Ureter (tissue), 1 donor: ENCODE results near the gene EMX2. TPM values are rescaled to one million over a fixed set of nuclear protein-coding genes. Genes with fewer than 3 reads are reported as not detected.
A peak's percentile ranks its signal among the peaks of the same experiment; 100 is the strongest.

Source experiments
- DNase-seq: peaks from one replicate; pipeline ENCODE4 v3.0.0-alpha.2; 2020; ENCODE audit warnings: low spot score
- total RNA-seq: library from RNA; stranded (reverse); gene quantifications from one replicate; pipeline ENCODE4 v1.2.4, GENCODE V29; 2023
- donor health status: DM: yes; HTN: yes; CAD: no.

EMX2 gene
- total RNA-seq, 1 donor from 2014 or later, result 46.1 TPM

DNA sequence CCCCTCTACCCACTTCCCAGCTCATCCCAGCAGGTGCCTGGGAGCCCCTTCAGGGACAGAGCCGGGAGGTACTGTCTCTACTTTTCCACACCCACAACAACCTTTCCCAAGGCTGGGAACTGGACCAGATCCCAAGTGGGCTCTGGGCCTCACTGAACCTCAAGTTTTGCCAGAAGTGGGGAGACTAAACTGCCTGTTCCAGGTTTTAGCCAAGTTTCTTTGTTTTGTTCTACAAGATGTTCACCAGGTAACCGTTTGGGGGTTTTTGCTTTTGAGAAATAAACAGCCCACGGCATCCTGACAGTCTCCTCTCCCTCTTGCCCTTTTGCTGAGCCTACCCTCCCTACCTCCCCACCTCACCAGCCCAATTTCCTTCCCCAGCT, 10.6 kb upstream of the EMX2 start:
- DNase-seq, result no peak

DNA sequence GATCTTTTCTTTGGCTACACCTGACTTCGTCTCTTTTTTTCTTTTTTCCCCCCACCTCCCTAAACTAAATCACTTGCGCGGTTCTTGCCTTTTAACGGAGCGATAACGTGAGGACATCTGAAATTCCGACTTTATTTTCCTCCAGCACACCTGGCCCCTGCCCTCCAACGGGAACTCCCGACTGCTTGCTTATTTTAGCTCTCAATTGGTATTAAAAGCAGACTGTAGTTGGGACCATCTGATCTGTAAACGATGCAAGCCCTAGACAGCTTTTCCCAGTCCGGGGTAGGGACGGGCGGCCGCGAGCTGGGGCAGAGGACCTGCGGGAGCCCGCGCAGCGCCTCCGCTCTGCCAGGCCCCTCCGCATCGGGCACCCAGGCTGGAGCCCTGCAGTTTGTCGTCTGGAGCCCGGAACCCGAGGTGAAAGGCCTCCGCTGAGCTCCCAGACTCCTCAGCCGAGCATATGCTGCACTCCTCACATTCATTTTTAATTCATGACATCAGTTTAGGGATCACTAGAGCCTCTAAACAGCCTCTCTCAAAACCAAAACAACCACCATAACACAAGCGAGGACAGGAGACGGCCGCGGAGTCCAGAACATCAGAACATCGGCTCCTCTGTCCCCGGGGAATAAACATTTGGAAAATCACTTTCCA, 10.0 kb upstream of the EMX2 start:
- no peak for DNase-seq

DNA sequence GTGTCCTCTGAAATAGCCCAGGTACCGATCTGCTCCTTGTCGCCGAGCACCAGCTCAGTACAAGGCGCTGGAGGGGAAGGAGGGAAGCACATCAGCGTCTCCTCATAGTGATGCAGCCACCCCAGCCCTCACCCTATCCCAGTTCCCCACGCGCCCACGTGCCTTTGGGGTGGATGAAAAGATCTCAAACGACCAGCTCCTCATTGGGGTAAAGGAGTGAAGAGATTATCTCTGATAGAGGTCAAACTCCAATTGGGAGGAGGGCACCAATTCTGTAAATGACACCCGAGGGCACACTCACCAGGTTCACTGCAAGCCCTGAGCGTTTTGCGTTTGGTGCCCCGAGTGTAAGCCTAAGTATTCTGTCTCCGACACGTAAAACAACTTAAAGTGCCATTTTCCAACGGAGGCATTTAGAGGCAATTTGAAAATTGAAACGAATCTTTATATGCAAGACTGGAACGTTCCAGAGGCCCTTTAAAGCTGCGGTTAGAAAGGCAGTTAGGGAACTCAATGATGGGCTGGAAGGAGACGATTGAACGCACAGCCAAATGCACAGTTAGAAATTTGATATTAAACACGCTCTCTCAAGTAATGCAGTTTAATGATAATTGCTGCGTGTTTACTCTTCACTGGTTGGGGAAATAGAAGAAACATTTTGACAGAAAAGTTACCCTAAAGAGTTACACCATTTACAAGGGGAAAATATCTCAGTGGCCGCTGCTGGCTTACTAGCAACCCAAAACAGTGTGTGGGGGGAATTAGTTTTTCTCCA, 8.9 kb upstream of the EMX2 start:
- DNase-seq, result no peak

DNA sequence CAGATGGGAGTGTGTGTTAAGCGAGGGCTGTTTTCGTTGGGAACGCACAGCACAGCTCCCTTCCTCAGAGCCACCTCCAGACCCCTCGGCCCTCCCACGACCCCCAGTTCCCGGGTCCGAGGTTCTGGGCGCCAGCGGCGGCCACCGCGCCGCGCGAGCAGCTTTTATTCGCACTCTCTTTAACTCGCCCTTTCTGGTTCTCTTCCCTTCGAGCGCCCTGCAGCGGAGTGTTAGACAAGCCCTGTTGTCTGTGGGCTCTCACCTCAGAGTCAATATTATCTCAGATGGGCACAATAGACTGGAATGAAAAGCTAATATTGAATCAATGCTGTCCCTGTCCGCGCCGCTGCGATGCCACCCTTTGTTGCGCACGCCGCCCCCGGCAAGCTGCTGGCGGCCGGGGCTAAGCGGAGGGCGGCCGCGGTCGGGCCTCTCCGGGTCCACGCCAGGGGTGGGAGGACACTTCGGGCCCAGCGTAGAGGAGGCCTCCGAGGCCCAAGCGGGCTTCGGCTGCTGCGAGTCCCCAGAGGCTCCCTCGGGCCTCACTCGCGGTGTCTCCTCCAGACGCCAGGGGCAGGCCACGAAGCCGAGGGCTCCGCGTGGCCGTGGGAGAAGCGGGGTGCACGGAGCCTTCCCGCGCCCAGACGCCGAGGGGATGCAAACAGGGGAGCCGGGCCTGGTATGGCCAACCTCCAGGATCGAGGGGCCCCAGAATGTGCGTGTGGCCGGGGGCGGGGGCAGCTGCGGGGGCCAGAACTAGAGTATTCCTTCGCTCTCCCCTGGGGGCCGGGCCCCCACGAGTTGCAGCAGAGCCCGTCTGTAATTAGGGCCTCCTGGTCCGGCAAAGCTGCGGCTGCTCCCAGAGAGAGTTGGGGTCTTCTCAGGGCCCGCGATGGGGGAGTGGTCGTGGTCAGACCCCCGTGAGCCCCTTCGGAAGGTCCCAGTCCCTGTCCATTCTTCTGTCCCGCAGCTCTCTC, 7.9 kb upstream of the EMX2 start:
- DNase-seq, result no peak

DNA sequence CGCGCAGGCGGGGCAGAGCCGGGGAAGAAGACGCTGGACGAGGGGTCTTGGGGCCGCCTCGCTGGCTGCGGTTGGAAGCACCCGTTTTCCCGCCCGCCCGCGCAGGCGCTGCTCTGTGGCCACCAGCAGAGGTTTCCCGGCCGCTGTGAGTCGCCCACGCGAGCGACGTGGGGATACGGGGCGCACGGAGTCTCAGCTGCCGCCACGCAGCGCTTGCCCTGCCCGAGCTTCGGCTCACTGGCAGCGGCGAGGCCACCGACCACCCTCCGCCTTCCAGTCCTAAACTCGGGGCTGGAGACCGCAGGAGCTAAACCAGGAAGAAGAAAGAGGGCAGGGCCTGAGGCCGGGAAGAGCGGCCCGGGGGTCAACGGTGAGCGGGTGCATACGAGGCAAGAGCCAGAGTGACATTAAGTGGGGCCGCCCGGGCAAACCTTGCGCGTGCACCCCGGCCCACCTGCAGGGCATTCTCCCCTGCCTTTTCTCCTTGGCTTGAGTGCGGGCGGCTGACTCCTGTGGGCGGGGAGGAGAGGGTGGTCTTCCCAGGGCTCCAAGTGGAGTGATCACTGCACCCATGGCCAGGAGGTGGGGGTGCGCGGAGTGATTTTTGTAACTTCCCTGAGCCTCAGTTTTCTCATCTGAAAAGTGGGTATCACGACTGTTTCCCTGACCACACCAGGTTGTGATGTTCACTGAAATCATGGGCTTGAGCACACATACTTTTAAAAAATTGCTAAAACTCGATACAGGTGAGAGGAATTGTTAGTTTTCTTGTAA, 7.1 kb upstream of the EMX2 start:
- DNase-seq, result no peak

DNA sequence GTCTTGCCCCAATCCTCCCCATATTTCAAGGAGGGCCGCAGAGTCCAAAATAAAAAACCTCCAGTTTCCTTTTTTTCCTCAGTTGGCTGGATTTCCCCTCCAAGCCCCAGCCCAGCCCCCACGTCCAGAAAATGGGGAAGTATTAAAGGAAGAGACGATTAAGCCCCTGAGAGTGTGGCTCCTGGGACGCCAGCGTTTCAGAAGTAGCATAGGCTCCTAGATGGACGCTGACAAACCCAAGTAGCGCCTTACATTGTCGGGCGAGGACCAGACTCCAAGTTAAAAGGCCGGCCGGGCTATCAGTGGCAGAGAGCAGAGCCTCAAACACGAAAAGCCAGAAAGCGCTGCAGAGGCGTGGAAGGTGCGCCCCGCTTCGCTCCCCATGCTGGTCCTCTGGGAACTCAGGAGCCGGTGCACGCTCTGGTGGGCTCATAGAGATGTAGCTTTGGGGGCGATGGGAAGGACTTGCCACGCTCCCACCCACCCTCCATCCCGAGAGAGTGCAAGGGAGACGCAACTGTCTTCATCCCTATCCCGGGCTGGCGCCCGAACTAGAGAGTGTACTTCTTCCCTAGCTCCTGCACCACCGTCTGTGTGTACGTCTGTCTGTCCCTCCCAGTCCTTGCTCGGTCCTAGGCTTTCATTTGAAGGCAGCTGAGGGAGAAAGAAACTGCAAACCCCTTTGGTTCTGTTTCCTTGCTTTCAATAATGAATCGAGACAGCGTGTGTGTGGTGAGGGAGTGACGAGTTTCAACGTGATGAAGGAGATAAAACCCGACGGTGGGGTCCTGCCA, 6.3 kb upstream of the EMX2 start:
- no peak for DNase-seq

DNA sequence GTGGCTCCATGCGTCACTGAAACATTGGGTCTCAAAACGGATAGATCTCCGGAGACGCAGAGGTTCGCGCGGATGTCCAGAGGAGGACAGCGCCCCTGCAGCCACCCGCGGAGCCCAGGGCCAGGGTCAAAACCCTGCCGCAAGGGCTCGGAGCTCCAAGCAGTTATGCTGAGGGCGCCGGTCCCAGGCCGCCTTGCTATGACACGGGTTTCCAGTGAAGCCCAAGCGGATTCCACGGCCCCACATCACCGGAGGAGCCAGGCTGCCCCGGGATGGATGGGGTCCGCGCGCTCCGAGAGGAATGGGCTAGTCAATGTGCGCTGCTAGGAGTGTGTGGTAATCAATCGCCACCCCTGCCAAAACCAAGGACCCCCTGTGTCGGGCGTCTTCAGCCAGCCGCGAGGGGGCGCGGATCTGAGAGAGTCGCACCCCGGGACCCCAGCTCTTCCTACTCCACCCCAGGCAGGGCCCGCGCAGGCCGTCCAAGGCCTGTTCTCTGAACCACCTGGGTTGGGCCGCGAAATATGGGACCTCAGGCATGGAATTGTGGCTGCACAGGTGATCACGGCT, 5.6 kb upstream of the EMX2 start:
- no peak for DNase-seq

DNA sequence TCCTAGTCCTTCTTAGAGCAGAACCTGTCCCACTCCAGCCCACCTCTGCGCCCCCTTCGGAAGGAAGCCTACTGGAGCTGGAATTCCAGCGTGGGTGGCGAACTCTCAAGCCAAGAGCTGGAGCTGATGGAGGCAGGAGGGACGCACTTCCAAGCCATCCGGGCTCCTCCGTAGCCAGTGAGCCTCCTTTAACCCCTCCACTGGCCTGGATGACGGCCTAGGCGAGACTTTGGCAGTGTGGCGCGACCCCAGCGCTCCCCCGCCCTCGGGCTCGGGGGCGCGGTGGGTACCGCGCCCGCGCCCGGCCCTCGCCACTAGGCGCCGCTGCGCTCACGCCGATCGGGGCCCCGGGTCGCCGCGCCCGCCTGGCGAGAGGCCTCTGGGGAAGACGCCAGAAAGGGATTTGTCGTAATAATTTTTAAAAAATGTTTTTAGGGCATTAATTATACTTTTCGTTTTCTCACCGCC, 5.1 kb upstream of the EMX2 start:
- no peak for DNase-seq

DNA sequence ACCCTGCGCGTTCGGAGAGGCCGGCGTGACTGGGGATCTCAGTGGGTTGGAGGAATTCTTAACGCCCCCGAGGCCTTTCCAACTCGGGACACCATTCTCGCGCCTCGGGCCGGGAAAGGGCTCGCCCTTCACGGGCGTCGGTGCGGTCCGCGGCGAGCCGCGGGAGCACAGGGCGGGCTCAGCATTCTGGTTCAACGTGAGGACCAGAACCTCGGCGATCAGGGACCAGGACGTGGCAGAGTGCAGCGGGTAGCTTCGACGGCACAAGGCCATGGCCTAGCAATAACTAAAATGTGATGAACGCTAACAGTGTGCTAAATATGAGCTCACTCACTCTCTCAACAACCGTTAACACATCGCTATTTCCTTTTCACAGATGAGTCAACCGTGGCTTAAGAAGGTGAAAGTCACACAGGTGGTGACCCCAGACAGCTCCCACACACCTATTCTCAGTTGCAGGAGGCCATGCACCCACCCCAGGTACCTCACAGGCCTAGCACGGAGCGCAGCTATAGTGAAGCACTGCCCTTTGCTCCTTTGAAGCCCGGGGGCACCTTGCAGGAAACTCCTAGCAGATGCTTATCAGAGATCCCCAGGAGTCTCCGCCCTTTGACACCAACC, 4.5 kb upstream of the EMX2 start:
- DNase-seq, result no peak

DNA sequence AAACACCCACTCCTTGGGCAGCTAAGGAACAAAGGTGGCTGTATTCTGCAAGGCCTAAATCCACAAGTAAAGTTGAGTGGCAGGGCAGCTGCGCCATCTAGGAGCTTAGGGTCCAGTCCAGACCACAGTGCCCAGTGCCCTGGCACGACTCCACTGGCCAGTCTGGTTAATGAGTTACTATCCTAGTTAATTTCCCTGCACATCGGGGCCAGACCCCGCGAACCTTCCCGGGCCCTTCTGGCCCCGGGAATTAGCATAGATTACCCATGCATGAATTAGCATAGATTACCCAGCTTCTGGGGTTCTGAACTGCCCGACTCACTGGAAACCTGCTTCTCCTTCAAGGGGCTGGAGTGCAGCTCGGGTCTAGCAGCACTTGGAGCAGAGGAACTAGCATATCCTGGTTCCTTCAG, 3.2 kb upstream of the EMX2 start:
- DNase-seq, result no peak

DNA sequence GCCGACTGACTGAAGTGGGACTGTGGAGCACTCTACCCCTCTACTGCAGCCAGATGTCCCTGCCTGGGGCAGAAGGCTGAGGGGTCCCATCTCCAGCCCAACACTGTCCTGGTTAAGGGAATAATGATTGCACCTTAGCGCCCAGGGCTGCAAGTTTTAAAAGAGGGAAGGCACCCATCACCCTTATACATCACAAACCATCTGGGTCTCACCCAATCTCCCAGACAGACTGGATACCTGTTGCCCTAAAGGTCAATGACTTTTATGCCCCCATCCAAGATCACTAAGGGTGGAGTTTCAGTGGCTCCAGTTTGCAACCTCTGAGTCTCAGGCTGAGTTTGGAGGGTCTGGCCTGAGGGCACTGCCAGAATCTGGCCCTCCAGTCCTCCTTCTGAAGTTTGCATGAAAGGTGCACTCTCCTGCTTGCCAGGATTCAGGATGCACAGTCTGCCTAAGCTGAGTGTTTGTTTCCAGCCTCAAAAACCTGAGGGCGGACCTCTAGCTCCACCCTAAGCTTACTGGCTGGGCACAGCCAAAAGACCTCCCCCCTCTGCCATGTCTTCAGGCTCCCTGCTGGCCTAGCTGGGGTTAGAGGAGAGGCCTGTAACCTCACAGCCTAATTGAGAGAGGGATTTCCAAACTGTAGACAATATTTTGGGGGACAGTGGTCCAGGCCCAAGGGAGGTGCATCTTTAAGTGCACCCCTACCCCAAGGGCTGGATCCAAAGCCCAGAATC, 2.5 kb upstream of the EMX2 start:
- no peak for DNase-seq

DNA sequence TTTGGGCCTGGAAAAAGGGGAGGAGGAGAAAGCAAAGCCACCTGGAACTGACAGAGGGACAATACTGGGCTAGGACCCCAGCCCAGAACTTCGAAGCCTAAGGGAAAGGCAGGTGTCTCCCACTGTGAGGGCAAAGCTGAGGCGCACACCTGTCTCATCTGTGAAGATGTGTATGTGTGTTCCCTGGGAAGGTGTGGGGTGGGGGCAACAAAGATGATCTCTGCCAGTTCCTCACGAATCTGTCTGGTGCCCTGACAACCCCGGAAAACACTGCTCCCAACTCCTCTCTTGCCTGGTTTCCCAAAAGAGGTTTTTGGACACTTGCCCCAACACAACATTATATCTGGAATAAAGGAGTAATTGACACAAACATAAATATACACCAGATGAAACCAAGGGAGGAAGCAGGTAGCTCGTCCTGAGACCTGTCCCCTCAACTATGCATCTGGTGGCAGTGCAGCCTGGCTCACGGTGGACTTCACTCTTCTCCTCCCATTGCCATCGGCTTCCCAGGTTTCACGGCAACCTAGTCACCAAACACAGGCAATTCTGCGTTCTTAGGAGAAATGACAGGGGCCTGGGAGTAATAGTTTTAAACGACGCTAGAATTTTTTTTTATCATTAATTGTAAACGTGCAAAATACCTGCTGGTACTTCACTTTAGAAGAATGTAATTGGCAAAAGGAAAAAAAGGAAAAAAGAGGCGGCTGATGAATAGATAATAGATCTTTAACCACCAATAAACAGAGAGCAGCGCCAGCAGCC, 1.7 kb upstream of the EMX2 start:
- no peak for DNase-seq

DNA sequence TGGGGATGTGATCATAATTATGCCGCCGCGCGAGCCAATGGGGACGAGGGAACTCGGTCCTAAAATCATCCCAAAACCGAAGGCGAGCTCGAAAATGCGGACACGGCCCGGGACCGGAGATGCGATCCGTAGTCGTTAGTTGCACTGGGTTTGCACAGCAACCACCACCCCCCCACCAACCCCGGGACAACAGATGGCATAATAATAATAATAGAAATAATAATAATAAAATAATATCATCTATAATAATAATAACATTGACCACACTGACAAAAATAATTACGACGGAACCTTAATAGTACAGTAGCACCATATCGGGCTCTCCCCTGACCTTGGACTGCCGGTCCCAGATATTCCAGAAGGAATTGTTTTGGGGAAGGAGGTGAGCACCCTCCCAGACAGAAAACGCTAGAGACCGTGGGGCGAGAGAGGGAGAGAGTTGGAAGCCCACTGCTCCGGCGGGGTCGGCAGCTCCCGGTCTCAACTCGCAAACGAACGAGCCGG, 1.1 kb upstream of the EMX2 start:
- peak; percentile 86 for DNase-seq

DNA sequence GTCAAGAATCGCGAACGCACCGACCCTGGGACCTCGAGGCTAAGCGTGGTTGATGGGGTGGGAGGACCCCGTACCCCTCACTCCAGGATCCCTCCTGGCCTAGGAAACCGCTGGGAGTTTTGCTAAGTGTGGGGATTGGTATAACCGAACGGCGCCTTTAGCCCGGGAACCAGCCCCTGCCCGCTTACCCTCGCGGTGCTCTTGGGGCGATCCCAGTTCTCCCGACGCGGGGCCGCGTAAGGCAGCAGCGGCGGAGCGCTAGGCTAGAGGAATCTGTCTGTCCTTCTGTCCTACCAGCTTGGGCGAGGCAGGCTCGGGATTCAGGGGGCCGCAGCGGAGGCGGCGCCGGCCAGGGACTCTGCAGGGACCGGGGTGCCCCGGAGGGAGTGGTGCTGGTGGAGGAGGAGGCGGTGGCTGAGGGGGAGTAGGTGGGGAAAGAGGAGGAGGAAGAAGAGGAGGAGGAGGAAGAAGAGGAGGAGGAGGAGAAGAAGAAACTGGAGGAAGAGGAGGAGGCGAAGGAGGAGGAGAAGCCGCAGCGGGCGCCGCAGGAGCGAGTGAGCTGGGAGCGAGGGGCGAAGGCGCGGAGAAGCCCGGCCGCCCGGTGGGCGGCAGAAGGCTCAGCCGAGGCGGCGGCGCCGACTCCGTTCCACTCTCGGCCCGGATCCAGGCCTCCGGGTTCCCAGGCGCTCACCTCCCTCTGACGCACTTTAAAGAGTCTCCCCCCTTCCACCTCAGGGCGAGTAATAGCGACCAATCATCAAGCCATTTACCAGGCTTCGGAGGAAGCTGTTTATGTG, 439 bp upstream of the EMX2 start:
- peak; percentile 87 for DNase-seq

DNA sequence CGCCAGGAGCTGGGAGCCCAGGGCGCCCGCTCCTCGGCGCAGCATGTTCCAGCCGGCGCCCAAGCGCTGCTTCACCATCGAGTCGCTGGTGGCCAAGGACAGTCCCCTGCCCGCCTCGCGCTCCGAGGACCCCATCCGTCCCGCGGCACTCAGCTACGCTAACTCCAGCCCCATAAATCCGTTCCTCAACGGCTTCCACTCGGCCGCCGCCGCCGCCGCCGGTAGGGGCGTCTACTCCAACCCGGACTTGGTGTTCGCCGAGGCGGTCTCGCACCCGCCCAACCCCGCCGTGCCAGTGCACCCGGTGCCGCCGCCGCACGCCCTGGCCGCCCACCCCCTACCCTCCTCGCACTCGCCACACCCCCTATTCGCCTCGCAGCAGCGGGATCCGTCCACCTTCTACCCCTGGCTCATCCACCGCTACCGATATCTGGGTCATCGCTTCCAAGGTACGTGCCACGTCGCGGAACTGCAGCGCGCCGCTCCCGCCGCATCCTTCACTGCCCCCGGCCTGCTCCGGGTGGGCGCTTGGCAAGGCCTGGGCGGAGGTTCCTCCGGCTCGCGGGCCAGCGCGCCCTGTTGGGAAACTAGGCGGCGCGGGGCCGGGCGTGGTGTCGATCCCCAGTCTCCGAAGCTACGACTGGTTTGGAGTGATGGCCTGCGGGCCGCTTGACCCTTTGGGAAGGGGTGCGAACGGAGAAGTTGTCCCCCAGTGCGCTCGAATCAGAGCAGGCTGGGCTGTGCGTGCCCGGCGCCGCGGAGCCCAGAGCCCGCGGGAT, 868 bp downstream of the EMX2 start:
- no peak for DNase-seq

DNA sequence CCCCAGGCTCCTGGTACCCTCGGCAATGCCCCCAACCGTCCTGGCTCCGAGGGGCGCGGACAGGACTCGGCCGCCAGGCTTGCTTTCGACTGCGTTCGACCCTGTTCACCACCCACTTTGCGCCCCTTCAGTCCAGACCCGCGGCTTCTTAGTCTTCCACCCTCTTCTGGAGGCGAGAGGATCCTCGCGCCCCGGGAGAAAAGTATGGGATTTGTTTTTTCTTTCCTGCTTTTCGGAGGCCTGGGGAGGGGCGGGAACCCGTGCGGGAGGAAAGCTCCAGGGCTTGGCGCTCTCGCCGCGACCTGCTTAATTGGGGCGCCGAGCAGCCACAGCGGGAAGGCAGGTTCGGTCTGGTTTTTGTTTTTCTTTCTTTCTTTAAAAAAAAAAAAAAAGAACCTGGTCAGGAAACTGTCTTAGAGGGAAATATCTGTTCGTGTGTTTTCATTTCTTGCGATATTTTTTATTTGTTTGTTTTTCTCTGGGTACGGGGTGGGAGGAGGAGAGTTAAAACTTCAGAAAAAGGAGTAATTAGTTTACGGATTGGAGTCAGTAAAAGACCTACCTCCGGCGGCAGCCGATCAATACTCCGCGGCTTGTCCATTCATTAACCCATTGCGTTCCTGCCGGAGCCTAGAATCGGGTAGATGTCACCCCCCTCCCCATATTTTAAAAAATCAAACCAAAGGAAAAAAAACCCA, 1.6 kb downstream of the EMX2 start:
- DNase-seq, result no peak
